Parathyroid adenoma (tissue), 2 donors: Measurements from ENCODE around the gene NCBP2L.

Experiments used
- H2AFZ ChIP-seq: fragments of 300-600 bp; sonication (generic); one replicate; pipeline ENCODE4 v1.7.0; 2017; ENCODE audit warnings: antibody characterized with exemption, mild to moderate bottlenecking
- H3K27ac ChIP-seq: fragments of 300-600 bp; sonication (generic); one replicate; pipeline ENCODE4 v1.7.0; 2017
- H3K27me3 ChIP-seq: fragments of 300-600 bp; sonication (generic); one replicate; pipeline ENCODE4 v1.7.0; 2017; ENCODE audit warnings: low read length; ENCODE audit not compliant: control insufficient read depth, insufficient read depth
- H3K36me3 ChIP-seq: fragments of 300-600 bp; sonication (generic); one replicate; pipeline ENCODE4 v1.7.0; 2017; ENCODE audit warnings: low read length; ENCODE audit not compliant: control insufficient read depth, insufficient read depth
- H3K4me1 ChIP-seq: fragments of 300-600 bp; sonication (generic); one replicate; pipeline ENCODE4 v1.7.0; 2017; ENCODE audit warnings: control low read depth
- H3K4me2 ChIP-seq: fragments of 300-600 bp; sonication (generic); one replicate; pipeline ENCODE4 v1.7.0; 2017; ENCODE audit warnings: low read length
- H3K4me3 ChIP-seq: fragments of 300-600 bp; sonication (generic); one replicate; pipeline ENCODE4 v1.7.0; 2017; ENCODE audit warnings: low read depth, low read length
- H3K79me2 ChIP-seq: fragments of 300-600 bp; sonication (generic); one replicate; pipeline ENCODE4 v1.7.0; 2017; ENCODE audit warnings: control low read depth
- H3K9ac ChIP-seq: fragments of 300-600 bp; sonication (generic); one replicate; pipeline ENCODE4 v1.7.0; 2017; ENCODE audit warnings: mild to moderate bottlenecking
- H3K9me3 ChIP-seq: fragments of 300-600 bp; sonication (generic); one replicate; pipeline ENCODE4 v1.7.0; 2017; ENCODE audit warnings: low read length; ENCODE audit not compliant: control insufficient read depth
- TF ChIP-seq, protein P1 (sequence below): fragments of 300-600 bp; sonication (generic); IDR thresholded peaks from one replicate; pipeline ENCODE4 v1.7.0; 2017; ENCODE audit warnings: antibody characterized with exemption, mild to moderate bottlenecking
- donor health status: primary hyperparathyroidism.

NCBP2L gene

DNA sequence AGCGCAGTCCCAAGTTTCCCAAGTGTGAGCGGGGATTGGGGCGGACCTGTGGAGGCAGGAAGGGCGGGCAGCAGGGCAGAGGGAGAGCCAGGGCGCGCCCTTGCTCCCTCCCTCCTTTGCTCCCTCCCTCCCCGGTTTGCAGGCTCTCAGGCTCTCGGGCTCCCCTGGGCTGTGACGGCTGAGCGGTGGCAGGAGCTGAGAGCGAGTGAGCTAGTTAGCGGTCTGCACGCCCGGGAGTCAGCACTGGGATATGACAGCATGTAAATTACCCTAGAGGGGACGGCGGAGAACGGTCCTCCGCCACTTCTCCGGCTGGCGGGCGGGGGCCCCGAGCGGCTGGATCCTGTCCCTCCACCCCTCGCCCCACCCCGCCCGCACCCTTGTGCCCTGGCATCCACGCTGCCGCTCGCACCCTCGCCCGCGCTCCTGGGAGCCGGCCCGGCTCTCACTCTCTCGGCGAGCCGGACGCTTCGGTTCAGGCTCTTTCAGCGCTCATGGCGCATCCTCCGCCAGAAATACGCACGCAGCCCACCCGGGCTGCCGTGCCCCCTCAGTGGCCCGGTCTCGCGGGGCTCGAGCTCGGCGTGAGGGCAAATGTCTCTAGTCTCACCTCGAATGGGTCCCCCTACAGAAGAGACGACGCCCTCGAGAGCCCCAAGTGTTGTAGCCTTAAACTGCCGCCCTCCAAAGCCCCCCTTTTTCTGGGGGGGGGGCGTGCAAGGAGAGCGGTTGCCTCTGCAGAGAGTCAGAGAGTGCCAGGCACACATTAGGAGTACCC is 1.6 kb upstream of the NCBP2L start, which contains the start of gene TSC22D3:
Gene TSC22D3, minus strand, starts transcription at position 54 of the 778 bp plus-strand sequence. CDS start 368 bp downstream, outside the sequence.
- Histone ChIP-seq H3K4me2 (peak within 1 kb of the TSS; percentile 84), H3K27me3 (no peaks in the 10 kb centered on the region), H3K4me1 (no peaks in the 10 kb centered on the region), H3K9me3 (no peaks in the 10 kb centered on the region), H3K79me2 (no peaks in the 10 kb centered on the region), H3K9ac (no peak within 1 kb of the TSS), H3K27ac (peak within 1 kb of the TSS; percentile 57), H3K36me3 (no peaks in the 10 kb centered on the region), H3K4me3 (peak within 1 kb of the TSS; percentile 65), H2AFZ (peak within 1 kb of the TSS; percentile 76)
- TF ChIP-seq, protein P1, sequence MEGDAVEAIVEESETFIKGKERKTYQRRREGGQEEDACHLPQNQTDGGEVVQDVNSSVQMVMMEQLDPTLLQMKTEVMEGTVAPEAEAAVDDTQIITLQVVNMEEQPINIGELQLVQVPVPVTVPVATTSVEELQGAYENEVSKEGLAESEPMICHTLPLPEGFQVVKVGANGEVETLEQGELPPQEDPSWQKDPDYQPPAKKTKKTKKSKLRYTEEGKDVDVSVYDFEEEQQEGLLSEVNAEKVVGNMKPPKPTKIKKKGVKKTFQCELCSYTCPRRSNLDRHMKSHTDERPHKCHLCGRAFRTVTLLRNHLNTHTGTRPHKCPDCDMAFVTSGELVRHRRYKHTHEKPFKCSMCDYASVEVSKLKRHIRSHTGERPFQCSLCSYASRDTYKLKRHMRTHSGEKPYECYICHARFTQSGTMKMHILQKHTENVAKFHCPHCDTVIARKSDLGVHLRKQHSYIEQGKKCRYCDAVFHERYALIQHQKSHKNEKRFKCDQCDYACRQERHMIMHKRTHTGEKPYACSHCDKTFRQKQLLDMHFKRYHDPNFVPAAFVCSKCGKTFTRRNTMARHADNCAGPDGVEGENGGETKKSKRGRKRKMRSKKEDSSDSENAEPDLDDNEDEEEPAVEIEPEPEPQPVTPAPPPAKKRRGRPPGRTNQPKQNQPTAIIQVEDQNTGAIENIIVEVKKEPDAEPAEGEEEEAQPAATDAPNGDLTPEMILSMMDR = peak; percentile 26

DNA sequence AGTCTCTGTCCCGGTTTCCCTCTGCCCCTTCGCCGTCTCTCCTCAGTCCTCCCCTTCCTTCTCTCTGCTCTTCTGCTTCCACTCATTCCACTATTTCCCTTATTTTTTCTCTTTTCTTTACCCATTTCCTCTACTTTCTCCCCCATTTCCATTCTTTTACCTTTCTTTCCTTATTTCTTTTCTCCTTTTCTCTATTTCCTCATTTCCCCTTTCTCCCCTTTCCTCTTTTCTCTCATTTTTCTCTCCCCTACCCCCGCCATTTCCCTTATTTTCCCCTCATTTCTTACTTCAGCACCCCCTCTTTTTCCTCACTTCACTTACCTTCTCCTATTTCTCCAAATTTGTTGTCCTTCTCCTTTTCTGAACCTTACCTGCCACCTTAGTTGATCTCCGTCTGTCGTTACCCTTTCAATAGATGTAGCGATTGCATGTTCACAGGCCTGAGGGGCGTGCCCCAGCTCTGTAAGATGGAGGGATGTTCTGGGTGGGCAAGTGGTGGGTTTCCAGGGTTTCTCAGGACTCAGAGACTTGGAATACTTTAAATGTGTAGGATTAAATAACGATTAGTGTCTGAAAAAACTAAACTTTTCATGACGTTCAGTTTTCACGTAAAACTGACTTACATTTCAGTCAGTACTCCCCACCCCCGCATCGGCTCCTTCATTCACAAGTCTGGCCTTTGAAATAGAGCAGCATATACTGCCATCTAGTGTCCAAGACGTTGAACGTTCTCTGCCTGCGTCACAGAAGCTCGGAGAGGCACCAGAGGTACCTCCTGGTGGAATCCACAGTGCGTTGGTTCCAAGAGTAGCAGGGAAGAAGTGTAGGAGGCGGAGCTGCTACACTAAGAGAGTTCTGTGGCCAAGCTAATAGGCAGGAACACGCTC is 641 bp upstream of the NCBP2L start:
- Histone ChIP-seq H3K4me1 (no peaks in the 10 kb centered on the region), H3K9me3 (no peaks in the 10 kb centered on the region), H3K9ac (no peak overlapping the region), H3K27me3 (no peaks in the 10 kb centered on the region), H3K79me2 (no peaks in the 10 kb centered on the region), H2AFZ (peak overlapping the region; percentile 76), H3K4me3 (peak overlapping the region; percentile 65), H3K27ac (peak overlapping the region; percentile 57), H3K4me2 (peak overlapping the region; percentile 84), H3K36me3 (no peaks in the 10 kb centered on the region)
- TF ChIP-seq, protein P1 = peak; percentile 67

DNA sequence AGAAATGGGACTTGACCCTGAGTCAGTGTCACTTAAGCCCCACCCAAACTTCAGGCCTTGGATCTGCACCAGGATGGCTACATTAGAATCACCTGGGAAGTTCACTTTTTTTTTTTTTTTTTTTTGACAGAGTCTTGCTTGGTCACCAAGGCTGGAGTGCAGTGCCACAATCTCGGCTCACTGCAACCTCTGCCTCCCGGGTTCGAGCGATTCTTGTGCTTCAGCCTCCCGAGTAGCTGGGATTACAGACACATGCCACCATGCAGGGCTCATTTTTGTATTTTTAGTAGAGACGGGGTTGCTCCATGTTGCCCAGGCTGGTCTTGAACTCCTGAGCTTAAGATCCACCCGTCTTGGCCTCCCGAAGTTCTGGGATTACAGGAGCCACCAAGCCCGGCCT is 3.0 kb downstream of the NCBP2L start:
- Histone ChIP-seq H3K79me2 (no peaks in the 10 kb centered on the region), H3K4me2 (no peak overlapping the region), H3K9me3 (no peaks in the 10 kb centered on the region), H2AFZ (no peak overlapping the region), H3K36me3 (no peaks in the 10 kb centered on the region), H3K27ac (no peak overlapping the region), H3K9ac (no peak overlapping the region), H3K4me1 (no peaks in the 10 kb centered on the region), H3K27me3 (no peaks in the 10 kb centered on the region), H3K4me3 (no peak overlapping the region)
- TF ChIP-seq, protein P1 = no peak

DNA sequence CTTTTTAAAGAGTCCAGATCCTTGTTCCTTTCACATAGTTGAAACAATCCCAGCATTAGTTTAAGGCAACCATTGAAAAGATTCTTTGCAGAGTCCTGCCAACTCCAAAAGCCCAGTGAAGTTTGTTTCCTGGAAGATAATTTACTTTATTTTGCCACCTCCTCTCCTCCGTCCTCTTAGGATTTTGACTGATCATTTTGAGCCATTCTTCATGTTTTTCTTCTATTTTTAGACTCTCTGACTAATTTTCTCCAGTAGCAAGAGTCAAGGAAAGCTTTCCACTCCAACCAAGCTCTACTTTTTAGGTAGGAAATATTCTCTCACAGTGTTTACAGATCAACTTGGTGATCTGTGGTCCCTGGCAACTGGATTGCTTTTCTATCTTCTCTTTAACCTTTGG is 10.3 kb downstream of the NCBP2L start:
- no peaks in the 10 kb centered on the region for H3K4me1 ChIP-seq
- no peak overlapping the region for H3K27ac ChIP-seq
- H3K4me3 ChIP-seq = no peak overlapping the region
- H3K36me3 ChIP-seq = no peaks in the 10 kb centered on the region
- no peaks in the 10 kb centered on the region for H3K27me3 ChIP-seq
- H3K79me2 ChIP-seq = no peaks in the 10 kb centered on the region
- H3K4me2 ChIP-seq = no peak overlapping the region
- no peaks in the 10 kb centered on the region for H3K9me3 ChIP-seq
- no peak overlapping the region for H3K9ac ChIP-seq
- TF ChIP-seq, protein P1 = no peak
- no peak overlapping the region for H2AFZ ChIP-seq
